ENCODE results near the gene RAB31.

GRCh38 chr18:9900699-9901098 lies 192.6 kb downstream of the RAB31 start:
- TF ChIP-seq EZH2 (IDR thresholded peaks at IDR 0.05; ENCODE audit: low read length) (no peak), CTCF (optimal IDR thresholded peaks at IDR 0.05 in 1 of 3, IDR thresholded peaks at IDR 0.05 in 1 of 3, conservative IDR thresholded peaks at IDR 0.05 in 1 of 3; ENCODE audit: extremely low read depth in 1 of 3, insufficient read depth in 2 of 3, low read length in 3 of 3) (no peak)

Measured in keratinocyte (primary cell).